Common myeloid progenitor, CD34-positive (primary cell): ENCODE measurements around the gene PLVAP.
A peak's percentile ranks its signal among the peaks of the same experiment; 100 is the strongest.

Experiments used
- CTCF ChIA-PET: fragments of 350-600 bp; sonication (Branson Sonifier 250); formaldehyde crosslinking; loops from one replicate; lab custom pipeline; 2021; ENCODE audit warnings: antibody characterized with exemption; lab: Charles Lee
- POLR2A ChIA-PET: fragments of 350-600 bp; sonication (Branson Sonifier 250); formaldehyde crosslinking; loops from one replicate; lab custom pipeline; 2021; ENCODE audit warnings: antibody characterized with exemption; lab: Charles Lee
- DNase-seq, 3 donors: peaks; one replicate each; pipeline versions ENCODE4 v3.0.0 to v3.0.0-alpha.2; 2013
- H3K27ac ChIP-seq, 2 experiments: 1 replicate in 1 of 2; 2 replicates in 1 of 2; pipeline ENCODE4 v1.7.0; 2013; ENCODE audit warnings: inconsistent platforms in 2 of 2, low read length in 2 of 2, mild to moderate bottlenecking in 2 of 2, low read depth in 1 of 2, moderate library complexity in 1 of 2; ENCODE audit not compliant: severe bottlenecking in 2 of 2, insufficient read depth in 1 of 2, poor library complexity in 1 of 2
- H3K27me3 ChIP-seq, 5 experiments: replicated peaks in 2 of 5; 1 replicate in 3 of 5; 2 replicates in 2 of 5; pipeline versions ENCODE4 v1.6.1 to v1.7.0; 2013; ENCODE audit warnings: low read length in 4 of 5, mild to moderate bottlenecking in 2 of 5, moderate library complexity in 2 of 5, inconsistent platforms in 1 of 5; ENCODE audit not compliant: insufficient read depth in 5 of 5, control insufficient read depth in 4 of 5
- H3K36me3 ChIP-seq, 4 experiments: 1 replicate in 2 of 4; 2 replicates in 2 of 4; pipeline versions ENCODE4 v1.6.1 to v1.7.0; 2013; ENCODE audit warnings: low read length in 3 of 4, control low read depth in 1 of 4, mild to moderate bottlenecking in 1 of 4; ENCODE audit not compliant: control insufficient read depth in 4 of 4, insufficient read depth in 4 of 4
- H3K4me1 ChIP-seq, 4 experiments: 1 replicate in 3 of 4; 2 replicates in 1 of 4; pipeline versions ENCODE4 v1.6.1 to v1.7.1; 2013; ENCODE audit warnings: low read length in 3 of 4, mild to moderate bottlenecking in 3 of 4, control low read depth in 1 of 4, inconsistent platforms in 1 of 4, moderate library complexity in 1 of 4; ENCODE audit not compliant: control insufficient read depth in 4 of 4, insufficient read depth in 4 of 4; ENCODE audit errors: control extremely low read depth in 1 of 4
- H3K4me3 ChIP-seq, 7 experiments: 1 replicate in 4 of 7; 2 replicates in 3 of 7; pipeline versions ENCODE4 v1.5.1 to v1.7.0; 2013; ENCODE audit warnings: mild to moderate bottlenecking in 7 of 7, low read length in 6 of 7, moderate library complexity in 6 of 7, inconsistent platforms in 2 of 7, low read depth in 2 of 7, control low read depth in 1 of 7; ENCODE audit not compliant: insufficient read depth in 4 of 7, control insufficient read depth in 1 of 7; ENCODE audit errors: extremely low read depth in 1 of 7
- H3K9me3 ChIP-seq, 5 experiments: 1 replicate in 4 of 5; 2 replicates in 1 of 5; pipeline versions ENCODE4 v1.6.1 to v1.7.1; 2013; ENCODE audit warnings: low read length in 4 of 5, mild to moderate bottlenecking in 2 of 5, inconsistent platforms in 1 of 5, low read depth in 1 of 5, moderate library complexity in 1 of 5; ENCODE audit not compliant: control insufficient read depth in 4 of 5, insufficient read depth in 2 of 5; ENCODE audit errors: control extremely low read depth in 1 of 5
- WGBS: methylation state at CpG from one replicate; pipeline ENCODE4 v1.1.5; 2013; ENCODE audit not compliant: insufficient coverage; 5-methylcytosine and 5-hydroxymethylcytosine counted together

The PLVAP gene

DNA sequence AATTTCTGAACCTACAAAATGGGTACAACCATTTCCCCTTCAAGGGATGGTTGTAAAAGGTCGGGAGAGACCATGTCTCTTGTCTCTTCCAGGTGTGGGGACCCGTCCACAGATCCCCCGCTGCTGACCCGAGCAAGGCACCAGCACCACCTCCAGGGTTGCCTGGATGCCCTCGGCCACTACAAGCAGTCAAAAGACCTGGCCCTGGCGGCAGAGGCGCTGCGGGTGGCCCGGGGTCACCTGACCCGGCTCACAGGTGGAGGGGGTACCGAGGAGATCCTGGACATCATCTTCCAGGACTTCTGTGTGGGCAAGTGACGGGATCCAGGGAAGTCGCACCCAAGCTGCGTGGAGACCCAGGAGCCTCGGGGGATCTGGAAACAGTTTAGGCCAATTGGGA is 35.8 kb downstream of the PLVAP start:
- H3K4me1 ChIP-seq: peaks cover 0 to 22% (median 17%) of the 10 kb centered on the region in 4 experiments
- H3K36me3 ChIP-seq: peaks cover 0 to 16% (median 10%) of the 10 kb centered on the region in 4 experiments
- no peaks in the 10 kb centered on the region for H3K27me3 ChIP-seq
- no peak overlapping the region for H3K4me3 ChIP-seq
- no peak for DNase-seq
- ChIA-PET CTCF (interaction anchor here (1.2 to 10.1 kb wide), 3 partner anchors 14 to 46 kb away, joined by 3 to 144 read pairs (median 11); no protein-coding TSS in a partner anchor), POLR2A (no interaction called here)
- no peak overlapping the region for H3K27ac ChIP-seq
- H3K9me3 ChIP-seq: no peaks in the 10 kb centered on the region
- WGBS: 89% methylated on average over 10 of the region's 15 CpGs

DNA sequence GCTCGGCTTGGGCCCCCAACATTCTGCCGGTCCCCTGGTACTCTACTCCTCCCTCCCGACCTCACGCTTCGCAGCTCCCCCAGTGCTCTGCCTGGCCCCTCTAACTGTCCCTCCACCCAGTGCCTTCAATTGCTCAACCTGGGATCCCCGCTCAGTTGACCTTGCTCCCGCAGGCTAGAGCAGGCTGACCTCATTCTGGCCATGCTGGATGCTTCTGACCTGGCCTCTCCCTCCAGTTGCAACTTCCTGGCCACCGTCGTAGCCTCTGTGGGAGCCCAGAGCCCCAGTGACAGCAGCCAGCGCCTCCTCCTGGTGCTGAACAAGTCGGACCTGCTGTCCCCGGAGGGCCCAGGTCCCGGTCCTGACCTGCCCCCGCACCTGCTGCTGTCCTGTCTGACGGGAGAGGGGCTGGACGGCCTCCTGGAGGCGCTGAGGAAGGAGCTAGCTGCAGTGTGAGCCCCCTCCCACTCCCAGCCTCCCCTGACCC is 36.2 kb downstream of the PLVAP start:
- H3K9me3 ChIP-seq: no peaks in the 10 kb centered on the region
- ChIA-PET CTCF (interaction anchor here (1.2 to 2.2 kb wide), 2 partner anchors 13 to 45 kb away, joined by 3 to 11 read pairs; no protein-coding TSS in a partner anchor), POLR2A (no interaction called here)
- no peak for DNase-seq
- H3K27me3 ChIP-seq: no peaks in the 10 kb centered on the region
- peaks cover 0 to 16% (median 10%) of the 10 kb centered on the region in 4 experiments for H3K36me3 ChIP-seq
- H3K4me1 ChIP-seq: peaks cover 0 to 22% (median 18%) of the 10 kb centered on the region in 4 experiments
- no peak overlapping the region for H3K4me3 ChIP-seq
- no peak overlapping the region for H3K27ac ChIP-seq
- WGBS: 95% methylated on average over 15 of the region's 17 CpGs

GRCh38 chr19:17340302-17340870 is 36.8 kb downstream of the PLVAP start:
- no peaks in the 10 kb centered on the region for H3K27me3 ChIP-seq
- POLR2A ChIA-PET: no interaction called here
- no peak overlapping the region for H3K4me3 ChIP-seq
- no peaks in the 10 kb centered on the region for H3K9me3 ChIP-seq
- CTCF ChIA-PET: interaction anchor here (2.2 kb wide), 1 partner anchor 46 kb away, joined by 11 read pairs; no protein-coding TSS in a partner anchor
- DNase-seq: no peak
- H3K36me3 ChIP-seq: peaks cover 0 to 16% (median 10%) of the 10 kb centered on the region in 4 experiments
- peaks cover 0 to 26% (median 22%) of the 10 kb centered on the region in 4 experiments for H3K4me1 ChIP-seq
- 94% methylated on average over 20 of the region's 21 CpGs for WGBS
- H3K27ac ChIP-seq: no peak overlapping the region

DNA sequence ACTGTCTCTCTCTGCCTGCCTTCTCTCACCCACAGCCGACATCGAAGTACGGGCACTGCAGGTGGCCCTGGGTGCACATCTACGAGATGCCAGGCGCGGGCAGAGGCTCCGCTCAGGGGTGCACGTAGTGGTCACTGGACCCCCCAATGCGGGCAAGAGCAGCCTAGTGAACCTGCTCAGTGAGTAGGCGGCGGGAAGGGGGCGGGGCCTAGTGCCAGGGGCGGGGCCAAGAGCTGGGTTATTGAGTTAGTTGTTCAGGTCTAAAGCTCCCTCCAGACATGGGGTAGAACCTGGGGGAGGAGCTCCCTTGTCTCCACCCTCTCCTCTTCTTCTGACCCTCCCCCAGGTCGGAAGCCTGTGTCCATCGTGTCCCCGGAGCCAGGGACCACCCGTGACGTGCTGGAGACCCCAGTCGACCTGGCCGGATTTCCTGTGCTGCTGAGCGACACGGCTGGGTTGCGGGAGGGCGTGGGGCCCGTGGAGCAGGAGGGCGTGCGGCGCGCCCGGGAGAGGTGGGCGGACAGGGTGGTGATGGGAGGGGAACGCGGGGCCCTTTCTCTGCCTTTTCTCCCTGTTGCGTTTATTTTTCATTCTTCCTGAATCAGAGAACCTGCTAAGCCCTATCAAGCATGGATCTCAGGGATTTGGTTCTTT is 37.9 kb downstream of the PLVAP start:
- no peaks in the 10 kb centered on the region for H3K9me3 ChIP-seq
- no peak for DNase-seq
- H3K27ac ChIP-seq: no peak overlapping the region
- WGBS: 98% methylated on average over 18 of the region's 34 CpGs
- ChIA-PET CTCF (interaction anchor here (1.2 to 2.2 kb wide), 2 partner anchors 22 to 47 kb away, joined by 3 to 11 read pairs; no protein-coding TSS in a partner anchor), POLR2A (interaction anchor here (0.6 to 1.5 kb wide), 2 partner anchors 52 to 210 kb away, joined by 3 to 7 read pairs; no protein-coding TSS in a partner anchor)
- H3K27me3 ChIP-seq: no peaks in the 10 kb centered on the region
- H3K36me3 ChIP-seq: peaks cover 0 to 16% (median 10%) of the 10 kb centered on the region in 4 experiments
- H3K4me3 ChIP-seq: peak overlapping the region in 1 of 7 experiments; percentile 86
- H3K4me1 ChIP-seq: peaks cover 0 to 36% (median 32%) of the 10 kb centered on the region in 4 experiments

DNA sequence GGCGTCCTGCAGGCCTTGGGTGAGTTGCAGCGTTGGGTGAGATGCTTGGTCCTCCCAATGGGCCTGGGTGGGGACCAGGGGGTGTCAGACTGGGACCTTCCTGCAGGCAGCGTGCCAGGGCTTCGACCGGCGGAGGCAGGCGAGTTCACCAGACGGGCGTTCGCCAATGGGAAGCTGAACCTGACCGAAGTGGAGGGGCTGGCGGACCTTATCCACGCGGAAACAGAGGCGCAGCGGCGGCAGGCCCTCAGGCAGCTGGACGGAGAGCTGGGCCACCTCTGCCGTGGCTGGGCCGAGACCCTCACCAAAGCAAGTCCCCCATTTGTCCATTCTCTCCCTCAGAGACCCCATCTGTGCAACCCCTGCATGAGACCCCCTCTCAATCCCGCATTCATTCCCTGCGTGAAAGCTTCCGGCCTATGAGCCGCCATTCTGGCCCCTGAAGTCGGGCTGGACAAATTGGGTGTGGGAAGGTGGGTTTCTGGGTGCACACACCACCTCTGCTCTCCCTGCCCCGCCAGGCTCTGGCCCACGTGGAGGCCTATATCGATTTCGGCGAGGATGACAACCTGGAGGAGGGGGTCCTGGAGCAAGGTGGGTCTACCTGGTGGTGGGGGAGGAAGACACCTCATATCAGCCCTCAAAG is 38.6 kb downstream of the PLVAP start:
- WGBS: 96% methylated on average over 18 of the region's 30 CpGs
- Histone ChIP-seq H3K9me3 (no peaks in the 10 kb centered on the region), H3K27me3 (no peaks in the 10 kb centered on the region), H3K4me1 (peaks cover 0 to 43% (median 39%) of the 10 kb centered on the region in 4 experiments), H3K36me3 (peaks cover 0 to 16% (median 10%) of the 10 kb centered on the region in 4 experiments), H3K27ac (peak overlapping the region in 1 of 2 experiments; percentile 73), H3K4me3 (peak overlapping the region in 5 of 7 experiments; percentile 83 to 99 (median 88))
- no peak for DNase-seq
- ChIA-PET POLR2A (interaction anchor here (1.5 kb wide), 1 partner anchor 53 kb away, joined by 3 read pairs; no protein-coding TSS in a partner anchor), CTCF (interaction anchor here (1.2 kb wide), 1 partner anchor 22 kb away, joined by 3 read pairs; no protein-coding TSS in a partner anchor)

GRCh38 chr19:17337675-17338432 is 39.3 kb downstream of the PLVAP start:
- no peaks in the 10 kb centered on the region for H3K9me3 ChIP-seq
- peaks cover 0 to 46% (median 41%) of the 10 kb centered on the region in 4 experiments for H3K4me1 ChIP-seq
- peak overlapping the region in 1 of 2 experiments; percentile 73 for H3K27ac ChIP-seq
- peak overlapping the region; percentile 23 to 99 (median 87) for H3K4me3 ChIP-seq
- ChIA-PET CTCF (interaction anchor here (1.2 kb wide), 1 partner anchor 23 kb away, joined by 3 read pairs; no protein-coding TSS in a partner anchor), POLR2A (interaction anchor here (1.5 kb wide), 1 partner anchor 53 kb away, joined by 3 read pairs; no protein-coding TSS in a partner anchor)
- 9% methylated on average over 47 of the region's 50 CpGs for WGBS
- H3K27me3 ChIP-seq: no peaks in the 10 kb centered on the region
- H3K36me3 ChIP-seq: peaks cover 0 to 16% (median 10%) of the 10 kb centered on the region in 4 experiments
- peak in 2 of 3 donors; percentile 29 to 37 for DNase-seq
